Stimulated activated CD4-positive, alpha-beta T cell treated with anti-CD3 and anti-CD28 coated beads, Interleukin-2, amount 100 ng/mL, for 4 hours (primary cell): ENCODE measurements around the gene SDK2.

Source experiments
- DNase-seq: peaks from one replicate; pipeline ENCODE4 v3.0.0-alpha.2; 2020; ENCODE audit warnings: low read depth

SDK2 gene

GRCh38 chr17:73552300-73553048, 91.8 kb downstream of the SDK2 start:
- DNase-seq = no peak

DNA sequence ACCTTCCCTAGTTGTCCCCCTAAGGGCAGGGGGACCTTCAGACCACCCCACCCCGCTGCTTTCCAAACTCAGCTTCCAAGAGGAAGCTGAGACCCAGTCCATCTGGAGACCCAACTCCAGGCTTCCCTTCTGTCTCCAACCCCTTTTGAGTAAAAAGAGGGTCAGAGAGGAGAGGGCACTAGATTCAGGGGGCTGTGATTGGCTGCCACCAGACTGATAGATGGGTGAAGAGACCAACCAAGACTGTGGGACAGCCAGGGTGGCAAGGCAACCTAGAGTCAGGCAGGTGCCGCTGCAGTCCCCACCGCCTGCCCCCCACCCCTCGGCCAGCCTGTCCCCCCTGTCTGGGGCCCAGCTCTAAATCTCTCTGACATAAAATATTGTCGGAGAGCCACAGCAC, 92.5 kb downstream of the SDK2 start:
- no peak for DNase-seq

- DNase-seq = no peak
Observed at GRCh38 chr17:73551144-73551543, 93.1 kb downstream of the SDK2 start.

DNA sequence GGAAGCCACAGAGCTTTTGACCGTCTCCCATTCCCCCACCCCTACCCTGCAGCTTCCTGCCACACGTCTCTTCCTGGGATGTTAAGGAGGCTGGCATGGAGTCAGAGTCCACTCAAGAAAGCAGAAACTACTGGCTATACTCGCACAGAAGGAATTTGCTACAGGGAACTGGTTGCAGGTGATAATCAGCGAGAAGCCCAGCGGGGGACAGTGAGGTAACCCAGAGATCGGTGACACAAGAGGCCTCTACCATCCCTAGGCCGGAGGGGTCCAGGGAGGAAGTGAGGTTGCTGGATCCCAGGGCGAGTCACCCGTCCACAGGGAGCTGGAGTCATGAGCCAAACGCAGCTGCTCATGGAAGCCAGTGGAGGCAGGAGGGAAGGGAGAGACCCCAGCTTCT, 93.7 kb downstream of the SDK2 start:
- no peak for DNase-seq

- DNase-seq = no peak
Observed at GRCh38 chr17:73549841-73550430, 94.3 kb downstream of the SDK2 start.

DNA sequence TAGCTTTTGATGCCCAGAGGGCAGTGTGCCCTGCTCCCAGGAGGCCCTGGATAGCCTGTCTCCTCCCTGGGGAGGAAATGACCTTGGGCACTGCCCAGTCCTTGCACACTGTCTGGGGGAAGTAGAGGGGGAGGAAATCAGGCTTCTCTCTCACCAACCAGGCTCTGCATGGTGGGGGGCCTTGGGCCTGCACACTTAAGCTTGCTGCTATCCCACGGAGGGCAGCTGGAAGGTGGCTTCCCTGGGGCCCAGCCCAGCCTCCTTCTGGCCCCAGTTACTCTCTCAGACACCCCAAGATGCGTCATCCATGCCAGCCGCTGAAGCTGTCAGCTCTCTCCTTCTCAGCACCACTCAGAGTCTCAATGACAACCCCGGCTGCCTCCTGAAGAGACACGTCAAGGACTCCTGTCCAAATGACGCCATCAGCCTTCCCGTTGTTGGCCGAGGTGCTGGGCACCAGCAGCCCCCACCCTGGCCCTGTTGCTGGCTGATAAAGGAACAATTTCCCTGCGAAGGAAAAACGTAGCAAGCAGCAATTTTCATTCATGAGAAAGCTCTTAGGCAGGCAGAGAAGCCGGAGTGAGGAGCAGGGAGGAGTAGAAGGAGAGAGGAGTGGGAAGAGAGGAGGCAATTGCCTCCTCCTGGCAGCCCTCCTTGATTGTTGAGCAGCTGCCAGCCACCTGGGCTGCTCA, 95.5 kb downstream of the SDK2 start:
- no peak for DNase-seq

GRCh38 chr17:73547790-73548189, 96.5 kb downstream of the SDK2 start:
- no peak for DNase-seq

GRCh38 chr17:73546770-73547536, 97.3 kb downstream of the SDK2 start:
- no peak for DNase-seq

DNA sequence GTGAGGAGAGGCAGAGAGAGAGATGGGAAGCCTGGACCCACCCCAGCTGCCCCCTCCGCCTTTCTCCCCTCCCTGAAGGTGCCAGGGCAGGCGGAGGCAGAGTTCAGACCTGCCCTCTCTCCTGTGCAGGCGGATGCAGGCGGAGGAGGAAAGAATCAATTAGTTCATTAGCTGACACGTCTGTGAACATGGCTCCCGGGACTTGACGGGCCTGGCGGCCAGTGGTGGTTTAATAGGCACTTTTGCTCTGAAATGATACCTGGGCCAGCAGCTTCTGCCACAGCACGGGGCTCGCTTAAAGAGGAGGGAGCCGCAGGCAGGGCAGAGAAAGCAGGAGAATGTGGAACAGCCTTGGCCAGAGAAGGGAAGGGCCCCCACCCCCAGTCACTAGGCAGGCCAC, 98.1 kb downstream of the SDK2 start:
- DNase-seq = no peak

DNA sequence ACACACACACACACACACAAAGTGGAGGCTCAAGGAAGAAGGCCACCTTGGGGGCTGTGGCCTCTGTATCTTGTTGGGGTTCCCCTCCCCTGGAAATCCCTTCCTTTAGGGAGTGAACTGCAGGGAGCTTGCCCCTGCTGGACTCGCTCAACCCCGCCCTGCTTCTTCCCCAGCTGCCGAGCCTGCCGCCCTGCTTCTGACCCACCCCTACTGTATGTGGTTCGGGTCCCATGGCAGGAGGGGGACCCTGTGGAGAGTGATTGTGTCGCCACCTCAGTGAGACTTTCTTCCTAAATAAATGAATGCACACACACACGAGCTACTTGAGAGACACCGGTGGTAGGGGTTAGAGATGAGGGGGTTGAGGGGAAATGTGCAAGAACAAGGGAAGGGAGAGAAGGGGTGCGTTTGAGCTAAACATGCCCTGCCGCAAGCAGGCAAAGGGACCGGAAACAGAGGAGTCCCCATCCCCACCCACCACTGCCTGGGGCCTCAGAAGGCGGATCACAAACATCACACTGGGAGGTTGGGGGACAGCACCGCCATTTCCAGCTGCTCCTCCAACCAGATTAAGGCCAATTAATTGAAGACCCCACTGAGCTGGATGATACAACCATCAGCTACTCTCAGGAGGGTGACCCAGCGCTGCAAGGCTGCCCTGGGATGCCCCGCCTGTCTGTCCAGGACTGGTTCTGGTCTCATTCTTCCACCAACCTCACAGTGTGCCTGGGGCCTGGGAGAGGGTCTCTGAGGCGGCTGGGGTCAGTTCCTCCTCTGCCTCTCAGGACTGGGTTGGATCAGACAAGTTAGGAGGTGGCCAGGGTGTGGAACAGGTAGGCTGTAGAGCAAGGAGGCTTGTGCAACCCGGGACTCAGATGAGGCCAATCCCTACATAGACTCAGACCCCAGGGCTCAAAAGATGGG, 98.9 kb downstream of the SDK2 start:
- no peak for DNase-seq

DNA sequence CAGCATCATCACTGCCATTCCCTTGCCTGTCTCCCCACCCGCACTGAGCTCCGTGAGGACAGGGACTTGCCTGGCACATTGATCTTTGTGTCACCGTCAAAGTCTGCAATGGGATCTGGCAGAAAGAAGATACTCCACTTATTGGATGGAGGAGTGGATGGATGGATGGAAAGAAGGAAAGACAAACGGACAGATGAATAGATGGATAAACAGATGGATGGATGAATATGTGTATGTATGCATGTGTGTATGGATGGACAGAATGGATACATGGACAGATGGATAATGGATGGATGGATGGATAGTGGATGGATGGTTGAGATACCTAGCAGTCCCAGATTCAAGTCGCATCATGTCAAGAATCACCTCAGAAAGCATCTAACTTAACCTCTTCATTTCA, 99.9 kb downstream of the SDK2 start:
- DNase-seq = no peak

DNA sequence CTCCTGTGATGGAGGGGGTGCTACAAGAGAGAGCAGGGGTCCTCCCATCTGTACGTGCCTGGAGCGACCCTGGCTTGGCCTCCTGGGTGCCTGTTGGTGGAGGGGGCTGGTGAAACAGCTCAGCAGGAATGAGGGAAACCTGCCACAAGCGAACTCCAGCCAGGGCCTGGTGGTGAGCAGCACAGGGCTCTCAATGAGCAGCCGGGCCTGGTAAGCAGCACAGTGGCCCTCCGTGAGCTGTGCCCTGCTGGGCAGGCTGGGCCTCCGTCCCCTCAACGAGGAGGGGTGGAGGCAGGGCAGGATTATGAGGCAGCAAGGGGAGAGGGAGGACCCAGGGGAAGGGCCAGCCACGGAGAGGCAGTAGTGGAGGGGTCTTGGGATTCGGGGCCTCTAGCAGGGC, 101.9 kb downstream of the SDK2 start:
- DNase-seq = no peak

- no peak for DNase-seq
Observed at GRCh38 chr17:73541561-73541981, 102.7 kb downstream of the SDK2 start.

- DNase-seq = no peak
Observed at GRCh38 chr17:73541111-73541510, 103.1 kb downstream of the SDK2 start.

DNA sequence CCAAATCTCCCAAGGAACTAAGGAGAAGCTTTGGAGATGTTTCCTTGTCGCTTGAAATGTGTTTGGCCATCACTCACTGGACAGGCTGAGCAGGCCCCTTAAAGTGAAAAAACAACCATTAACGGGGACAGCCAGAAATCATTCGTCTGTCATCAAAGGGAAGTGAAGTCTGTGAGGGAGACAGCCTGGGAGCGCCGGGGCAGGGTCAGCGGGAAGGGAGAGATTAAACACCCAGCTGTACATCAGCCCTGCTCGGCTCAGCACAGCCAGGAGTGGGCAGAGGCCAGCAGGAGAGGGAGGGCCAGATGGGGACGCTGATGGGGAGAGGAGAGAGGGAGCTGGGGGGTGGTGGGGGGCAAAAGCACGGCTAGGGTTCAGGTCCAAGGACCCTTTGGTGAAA, 105.1 kb downstream of the SDK2 start:
- no peak for DNase-seq

GRCh38 chr17:73538445-73538844, 105.8 kb downstream of the SDK2 start:
- no peak for DNase-seq

DNA sequence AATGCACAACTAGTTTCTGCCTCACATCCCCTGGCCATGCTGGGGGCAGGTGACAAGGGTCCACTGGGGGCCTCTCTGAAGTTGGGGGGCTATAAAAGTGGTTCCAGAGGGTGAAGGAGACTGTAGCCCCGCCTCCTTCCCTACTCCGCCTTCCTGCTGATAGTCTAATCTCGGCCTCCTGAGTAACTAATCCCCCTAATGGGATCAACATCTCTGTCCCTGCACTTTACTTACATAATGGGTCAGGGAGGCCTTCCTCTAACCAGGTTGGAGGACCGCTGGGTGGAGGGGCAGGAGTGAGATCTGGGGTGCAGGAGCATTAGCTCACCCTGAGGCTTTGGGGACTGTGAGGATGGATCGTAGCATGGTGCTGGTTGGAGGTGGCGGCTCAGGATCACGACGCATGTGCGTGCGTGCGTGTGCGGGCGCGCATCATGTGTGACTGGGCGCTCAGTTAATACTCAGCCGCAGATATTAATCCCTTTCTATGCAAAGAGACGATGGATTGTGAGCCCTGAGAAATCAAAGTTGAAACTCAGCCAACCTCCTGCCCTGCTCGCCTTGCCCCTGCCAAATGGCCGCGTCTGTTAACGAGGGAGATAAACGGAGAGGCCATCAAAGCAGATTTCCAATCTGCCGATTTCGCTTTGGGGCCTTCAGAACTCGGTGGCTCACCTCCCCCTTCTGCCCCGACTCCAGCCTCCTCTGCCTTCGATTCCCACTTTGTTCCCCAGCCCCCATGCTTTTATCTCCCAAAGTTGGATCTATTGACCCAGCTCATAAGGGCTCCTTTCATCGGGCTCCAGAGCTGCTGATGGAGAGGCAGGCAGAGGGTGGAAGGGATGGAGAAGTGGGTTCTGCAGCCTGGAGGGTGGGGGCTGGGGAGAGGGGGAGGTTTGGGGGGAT, 107.3 kb downstream of the SDK2 start:
- no peak for DNase-seq

DNA sequence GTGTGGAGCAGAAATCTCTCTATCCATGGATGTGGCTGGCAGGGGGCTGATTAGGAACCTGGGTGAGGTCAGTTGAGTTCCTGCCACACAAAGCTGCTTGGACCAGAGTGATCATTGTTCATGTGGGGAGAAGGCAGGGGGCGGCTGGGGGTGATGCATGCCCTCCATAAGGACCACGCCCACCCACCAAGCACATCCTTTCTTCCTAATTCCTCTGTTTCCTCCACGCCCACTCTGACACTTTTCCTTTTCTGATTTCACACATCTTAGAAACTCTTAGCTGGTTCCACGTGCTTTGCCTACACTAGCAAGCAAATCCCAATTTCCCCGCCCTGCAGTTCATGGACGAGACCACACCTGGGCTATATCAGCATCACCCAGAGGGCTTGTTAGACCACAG, 108.5 kb downstream of the SDK2 start:
- no peak for DNase-seq

- no peak for DNase-seq
Observed at GRCh38 chr17:73534209-73534909, 109.9 kb downstream of the SDK2 start.

GRCh38 chr17:73533781-73534180, 110.5 kb downstream of the SDK2 start:
- no peak for DNase-seq
